Non-pigmented ciliary epithelial cell (primary cell): ENCODE measurements around the gene ZNF70.

Experiments
- DNase-seq: peaks from one replicate; pipeline ENCODE4 v3.0.0-alpha.2; 2010; ENCODE audit warnings: low read depth

Gene ZNF70

DNA sequence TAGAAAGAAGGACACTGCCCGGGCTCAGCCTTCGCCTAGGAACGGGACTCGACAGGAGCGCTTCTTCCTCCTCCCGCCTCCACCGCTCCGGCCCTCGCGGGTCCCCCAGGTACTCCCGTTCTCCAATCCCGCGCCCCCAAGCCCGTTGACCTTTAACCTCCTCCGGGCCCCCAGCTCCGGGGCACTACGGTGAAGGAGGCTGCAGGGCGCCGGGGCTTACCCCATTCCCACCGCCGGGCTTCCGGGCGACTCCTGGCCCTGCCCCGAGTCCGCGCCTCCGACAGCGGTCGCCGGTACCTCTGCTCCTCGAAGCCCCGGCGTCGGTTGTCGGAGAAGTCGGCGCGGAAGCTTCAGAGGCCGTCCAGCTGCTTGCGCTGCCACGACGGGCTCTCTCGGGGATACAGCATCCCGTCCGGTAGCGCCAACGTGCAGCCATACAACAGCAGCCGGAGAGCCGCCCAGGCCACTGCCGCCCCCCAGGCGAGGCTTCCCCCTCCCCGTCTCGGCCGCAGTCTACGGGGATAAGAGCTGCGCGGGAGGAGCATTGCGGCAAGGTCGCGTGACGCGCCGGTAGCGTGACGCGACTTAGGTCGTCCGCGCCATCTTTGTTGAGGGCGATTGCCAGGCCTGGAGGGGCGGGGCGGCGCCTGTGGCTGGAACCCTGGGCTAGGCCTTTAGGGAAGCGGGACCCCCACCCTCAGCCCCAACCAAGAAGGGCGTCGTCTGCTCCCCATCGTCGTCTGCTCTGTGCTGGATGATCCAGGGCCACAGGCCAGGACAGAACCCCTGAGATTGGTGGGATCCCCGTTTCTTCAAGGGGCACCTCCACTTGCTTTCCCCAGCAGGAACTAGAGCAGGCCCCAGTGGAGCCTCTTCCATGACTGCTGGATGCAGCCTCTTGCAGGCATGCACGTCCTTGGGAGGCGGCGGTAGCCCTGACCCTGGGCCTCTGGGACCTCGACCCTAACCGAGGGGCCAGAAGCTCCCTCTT is 33.8 kb downstream of the ZNF70 start:
- peak; percentile 37 for DNase-seq

DNA sequence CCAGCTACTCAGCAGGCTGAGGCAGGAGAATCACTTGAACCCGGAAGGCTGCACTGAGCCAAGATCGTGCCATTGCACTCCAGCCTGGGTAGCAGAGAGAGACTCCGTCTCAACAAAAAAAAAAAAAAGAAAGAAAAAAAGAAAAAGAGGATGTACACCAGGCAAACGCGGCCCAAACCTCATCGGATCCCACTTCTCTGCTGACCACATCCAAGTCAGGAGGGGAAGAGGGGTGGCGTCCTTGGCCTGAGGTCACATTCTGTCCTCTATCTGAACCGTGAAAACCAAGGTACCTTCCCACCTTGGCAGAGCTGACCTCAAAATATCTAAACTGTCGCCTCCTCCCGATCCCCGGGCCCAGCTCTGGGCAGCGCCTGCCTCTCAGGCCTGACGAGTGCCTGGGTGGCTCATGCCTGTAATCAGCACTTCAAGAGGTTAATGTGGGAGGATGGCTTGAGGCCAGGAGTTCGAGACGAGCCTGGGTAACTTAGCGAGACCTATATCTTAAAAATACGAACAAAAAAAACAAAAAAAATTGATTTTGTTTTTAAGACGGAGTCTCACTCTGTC is 35.0 kb downstream of the ZNF70 start:
- no peak for DNase-seq

DNA sequence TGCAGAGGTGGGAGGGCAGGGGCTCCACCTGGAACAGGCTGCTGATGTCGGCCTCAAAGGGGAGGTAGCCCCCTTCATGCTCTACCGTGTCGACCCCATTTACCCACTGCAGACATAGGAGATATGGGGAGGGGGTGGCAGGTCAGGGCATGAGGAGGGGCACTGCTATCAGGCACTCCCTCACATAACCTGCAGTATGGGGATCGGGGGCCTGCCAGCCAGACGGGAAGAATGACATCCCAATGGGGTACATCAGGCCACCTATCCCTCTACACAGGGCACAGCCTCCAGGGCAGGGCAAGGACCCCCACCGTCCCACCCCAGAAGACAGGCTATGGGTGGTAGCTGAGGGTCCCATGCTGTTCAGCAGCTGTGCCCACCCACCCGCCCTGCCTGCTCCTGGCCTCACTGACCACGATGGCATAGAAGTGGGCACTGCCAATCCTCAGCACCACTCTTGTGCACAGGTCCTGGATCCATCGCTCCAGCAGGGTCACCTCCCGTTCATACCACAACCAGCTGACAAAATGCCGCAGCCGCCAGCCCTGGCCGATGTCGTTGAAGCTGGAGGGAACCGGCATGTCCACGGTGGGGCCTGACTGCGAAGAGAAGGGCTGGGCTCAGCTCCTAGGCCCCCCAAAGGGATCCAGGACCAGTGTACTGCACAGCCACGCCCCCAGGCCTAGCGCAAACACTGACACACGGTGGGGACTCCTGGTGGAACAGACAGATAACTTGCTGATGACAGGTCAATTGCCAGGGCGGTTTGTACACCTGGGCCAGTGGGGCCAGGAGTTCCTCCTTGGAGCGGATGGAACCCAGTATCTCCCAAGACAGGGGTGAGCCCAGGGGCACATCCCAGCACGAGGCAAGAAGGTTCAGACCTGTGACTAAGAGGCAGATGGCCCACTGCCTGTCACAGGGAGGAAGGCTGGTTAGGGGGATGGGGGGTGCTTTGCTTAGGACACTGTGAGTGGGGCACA is 36.0 kb downstream of the ZNF70 start:
- DNase-seq, result no peak

DNA sequence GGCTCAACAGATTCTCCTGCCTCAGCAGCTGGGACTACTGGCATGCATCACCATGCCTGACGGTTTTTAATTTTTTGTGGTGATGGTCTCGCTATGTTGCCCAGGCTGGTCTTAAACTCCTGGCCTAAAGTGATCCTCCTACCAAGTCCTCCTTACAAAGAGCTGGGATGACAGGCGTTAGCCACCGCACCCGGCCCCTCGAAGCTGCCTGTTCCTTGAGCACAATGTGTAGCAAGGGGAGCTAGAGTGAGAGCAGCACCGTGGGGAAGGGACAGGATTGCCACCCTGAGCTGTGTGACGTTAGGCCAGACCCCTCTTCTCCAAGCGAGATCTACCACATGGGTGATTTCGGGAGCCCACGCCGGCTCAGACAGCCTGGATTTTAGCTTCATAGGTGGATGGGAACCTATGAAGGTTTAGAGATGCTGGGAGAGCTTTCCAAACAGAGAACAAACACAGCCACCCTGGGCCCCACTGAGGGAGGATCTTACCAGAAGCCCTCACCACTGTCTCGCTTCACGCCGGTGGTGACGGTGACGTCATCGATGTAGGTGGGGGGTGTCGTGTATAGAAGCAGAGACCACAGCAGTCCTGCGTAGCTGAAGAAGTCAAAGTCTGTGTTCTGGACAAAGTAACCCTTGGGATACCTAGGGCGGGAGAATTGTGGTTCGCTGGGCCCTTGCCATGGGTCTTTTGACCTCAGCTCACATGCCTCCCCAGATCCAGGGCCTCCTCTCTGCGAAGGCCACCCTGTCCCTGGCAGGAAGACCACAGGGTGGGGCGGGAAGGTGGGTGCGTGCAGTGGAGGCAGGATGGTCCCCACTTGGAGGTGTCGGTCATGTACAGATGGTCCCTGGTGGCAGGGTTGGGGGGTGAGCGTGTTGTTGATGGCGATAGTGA is 37.0 kb downstream of the ZNF70 start:
- DNase-seq, result no peak

DNA sequence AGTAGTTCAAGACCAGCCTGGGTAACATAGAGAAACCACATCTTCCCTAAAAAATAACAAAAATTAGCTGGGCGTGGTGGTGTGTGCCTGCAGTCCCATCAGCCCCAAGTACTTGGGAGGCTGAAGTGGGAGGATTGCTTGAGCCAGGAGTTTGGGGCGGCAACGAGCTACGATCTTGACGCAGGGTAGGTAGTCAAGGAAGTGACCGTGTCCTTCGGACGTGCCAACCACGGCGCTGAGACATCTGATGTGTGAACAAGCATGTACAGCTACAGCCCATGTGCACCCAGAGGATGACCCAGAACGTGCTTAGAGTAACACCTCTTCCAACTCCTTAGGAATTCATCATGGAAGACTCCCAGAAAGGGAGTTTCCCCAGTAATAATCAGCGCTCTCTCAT is 38.7 kb downstream of the ZNF70 start:
- no peak for DNase-seq

DNA sequence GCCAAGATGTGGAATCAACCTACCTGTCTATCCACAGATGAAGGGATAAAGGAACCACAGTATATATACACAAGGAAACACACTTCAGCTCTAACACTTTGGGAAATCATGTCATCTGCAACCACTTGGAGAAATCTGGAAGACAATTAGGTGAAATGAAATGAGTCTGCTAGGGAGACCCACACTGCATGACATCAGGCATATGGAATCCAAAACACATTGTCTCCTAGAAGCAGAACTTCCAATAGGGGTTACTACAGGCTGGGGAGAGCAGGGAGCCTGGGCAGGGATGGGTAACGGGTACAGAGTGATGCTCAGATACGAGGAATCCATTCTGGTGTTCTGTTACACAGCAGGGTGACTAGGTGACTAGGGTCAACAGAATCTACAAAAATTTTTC is 41.8 kb downstream of the ZNF70 start:
- no peak for DNase-seq

DNA sequence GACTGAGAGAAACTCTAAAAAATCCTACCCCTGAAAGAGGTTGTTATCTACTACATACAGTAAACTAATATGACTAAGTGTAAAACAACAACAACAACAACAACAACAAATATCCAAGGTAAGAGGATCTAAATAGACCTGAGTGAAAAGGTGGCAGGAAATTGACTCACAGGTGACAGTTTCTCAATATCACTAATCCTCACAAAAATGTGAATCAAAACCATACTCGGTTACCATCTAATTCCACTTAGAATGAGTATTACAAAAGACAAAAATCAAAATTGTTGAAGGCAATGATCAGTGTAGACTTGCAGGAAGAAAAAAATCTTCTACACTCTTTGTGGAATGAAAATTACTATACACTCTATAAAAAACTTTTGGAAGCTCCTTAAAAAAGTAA is 42.6 kb downstream of the ZNF70 start:
- DNase-seq, result no peak

DNA sequence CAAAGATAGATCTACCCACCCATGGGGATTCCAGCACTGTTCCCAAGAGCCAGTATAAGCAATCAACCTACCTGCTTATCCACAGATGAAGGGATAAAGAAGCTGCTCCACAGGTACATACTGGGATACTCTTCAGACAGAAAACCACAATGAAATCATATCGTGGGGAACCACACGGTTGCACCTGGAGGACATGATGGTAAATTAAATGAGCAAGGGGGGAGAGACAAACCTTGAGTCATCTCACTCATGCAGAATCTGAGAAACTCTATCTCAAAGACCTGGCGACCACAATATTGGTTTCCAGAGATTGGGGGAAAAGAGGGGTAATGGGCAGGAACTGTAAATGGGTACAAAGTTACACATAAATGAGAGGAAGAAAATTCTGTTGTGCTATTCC is 45.6 kb downstream of the ZNF70 start:
- no peak for DNase-seq

DNA sequence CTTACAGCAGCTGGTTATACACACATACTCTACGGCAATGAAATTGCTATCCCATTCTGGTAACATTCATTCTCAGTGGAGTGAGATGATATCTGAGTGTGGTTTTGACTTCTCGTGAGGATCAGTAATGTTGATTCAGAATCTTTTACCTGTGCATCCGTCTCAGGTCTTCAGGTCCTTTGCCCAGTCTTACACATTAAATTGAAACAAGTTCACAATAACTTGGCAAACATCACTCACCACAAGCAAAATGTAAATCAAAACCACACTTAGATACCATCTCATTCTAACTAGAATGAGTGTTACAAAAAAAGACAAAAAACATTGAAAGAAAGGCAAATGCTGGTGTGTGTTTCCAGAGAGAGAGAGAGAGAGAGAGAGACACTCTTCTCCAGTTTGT is 46.1 kb downstream of the ZNF70 start:
- no peak for DNase-seq

DNA sequence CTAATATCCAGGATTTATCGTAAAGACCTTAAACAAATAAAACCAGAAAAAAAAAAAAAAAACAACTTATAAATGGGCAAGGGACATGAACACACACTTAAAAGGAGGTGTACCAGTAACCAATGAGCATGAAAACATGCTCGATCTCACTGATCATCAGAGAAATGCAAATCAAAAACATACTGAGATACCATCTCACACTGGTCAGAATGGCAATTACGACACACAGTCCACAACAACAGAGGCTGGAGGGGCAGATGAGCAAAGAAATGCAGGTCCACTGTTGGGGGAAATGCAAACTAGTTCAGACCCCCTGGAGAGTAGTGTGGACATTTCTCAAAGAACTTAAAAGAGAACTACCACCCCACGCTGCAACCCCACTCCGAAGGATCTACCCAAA is 46.9 kb downstream of the ZNF70 start:
- no peak for DNase-seq

DNA sequence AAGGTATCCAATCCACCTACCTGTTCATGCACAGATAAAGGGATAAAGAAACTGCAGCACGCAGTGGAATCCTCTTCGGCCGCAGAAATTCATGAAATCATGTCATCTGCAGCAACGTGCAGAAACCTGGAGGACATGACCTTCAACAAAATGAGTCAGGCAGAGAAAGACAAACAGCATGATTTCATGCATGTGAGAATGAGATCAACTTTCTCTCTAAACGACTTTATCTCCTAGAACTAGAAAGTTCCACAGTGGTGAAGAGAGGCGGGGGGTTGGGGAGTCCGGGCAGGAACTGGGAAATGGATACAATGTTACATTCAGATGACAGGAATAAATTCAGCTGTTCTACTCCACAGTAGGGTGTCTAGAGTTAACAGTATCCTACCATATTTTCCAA is 50.2 kb downstream of the ZNF70 start:
- DNase-seq, result peak; percentile 37

DNA sequence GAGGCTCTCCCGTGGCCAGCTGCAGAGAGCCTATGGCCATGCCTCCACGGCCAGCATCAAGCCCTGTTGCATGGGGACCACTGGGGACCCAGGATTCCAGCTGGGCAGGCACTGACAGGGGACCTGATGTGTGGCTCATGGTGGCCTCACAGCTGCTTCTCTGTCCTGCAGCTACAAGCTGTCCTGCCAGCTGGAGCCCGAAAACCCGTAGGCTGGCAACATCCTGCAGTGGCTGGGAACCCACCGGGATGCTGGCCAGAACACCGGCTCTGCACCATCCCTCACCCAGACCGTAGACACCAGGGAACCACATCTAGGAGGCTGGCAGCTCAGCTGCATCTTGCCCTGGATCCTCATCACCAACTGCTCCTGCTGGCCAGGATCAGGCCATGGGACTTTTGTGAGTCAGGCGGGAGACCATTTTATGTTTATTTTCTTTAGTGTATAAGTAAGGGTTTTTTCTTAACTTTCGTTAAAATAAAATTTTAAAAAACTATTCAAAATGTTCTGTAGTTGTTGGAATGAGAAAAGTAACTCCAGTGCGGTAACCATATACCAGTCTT is 52.2 kb downstream of the ZNF70 start:
- DNase-seq, result no peak

DNA sequence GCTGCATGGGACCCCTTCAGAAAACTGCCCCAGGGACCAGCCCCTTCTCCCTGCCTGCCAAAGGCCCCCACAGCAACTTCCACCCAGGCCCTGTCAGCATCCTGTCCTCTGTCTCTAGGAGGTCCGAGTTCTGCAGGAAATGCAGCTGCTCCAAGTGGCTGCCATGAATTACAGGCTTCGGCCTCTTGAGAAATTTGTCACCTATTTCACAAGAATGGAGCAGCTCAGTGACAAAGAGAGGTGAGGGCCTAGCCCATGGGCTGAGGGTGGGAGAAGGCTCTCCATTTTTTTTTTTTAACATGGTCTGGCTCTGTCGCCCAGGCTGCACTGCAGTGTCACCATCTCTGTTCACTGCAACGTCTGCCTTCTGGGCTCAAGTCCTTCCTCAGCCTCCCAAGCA is 52.8 kb downstream of the ZNF70 start:
- DNase-seq, result no peak

DNA sequence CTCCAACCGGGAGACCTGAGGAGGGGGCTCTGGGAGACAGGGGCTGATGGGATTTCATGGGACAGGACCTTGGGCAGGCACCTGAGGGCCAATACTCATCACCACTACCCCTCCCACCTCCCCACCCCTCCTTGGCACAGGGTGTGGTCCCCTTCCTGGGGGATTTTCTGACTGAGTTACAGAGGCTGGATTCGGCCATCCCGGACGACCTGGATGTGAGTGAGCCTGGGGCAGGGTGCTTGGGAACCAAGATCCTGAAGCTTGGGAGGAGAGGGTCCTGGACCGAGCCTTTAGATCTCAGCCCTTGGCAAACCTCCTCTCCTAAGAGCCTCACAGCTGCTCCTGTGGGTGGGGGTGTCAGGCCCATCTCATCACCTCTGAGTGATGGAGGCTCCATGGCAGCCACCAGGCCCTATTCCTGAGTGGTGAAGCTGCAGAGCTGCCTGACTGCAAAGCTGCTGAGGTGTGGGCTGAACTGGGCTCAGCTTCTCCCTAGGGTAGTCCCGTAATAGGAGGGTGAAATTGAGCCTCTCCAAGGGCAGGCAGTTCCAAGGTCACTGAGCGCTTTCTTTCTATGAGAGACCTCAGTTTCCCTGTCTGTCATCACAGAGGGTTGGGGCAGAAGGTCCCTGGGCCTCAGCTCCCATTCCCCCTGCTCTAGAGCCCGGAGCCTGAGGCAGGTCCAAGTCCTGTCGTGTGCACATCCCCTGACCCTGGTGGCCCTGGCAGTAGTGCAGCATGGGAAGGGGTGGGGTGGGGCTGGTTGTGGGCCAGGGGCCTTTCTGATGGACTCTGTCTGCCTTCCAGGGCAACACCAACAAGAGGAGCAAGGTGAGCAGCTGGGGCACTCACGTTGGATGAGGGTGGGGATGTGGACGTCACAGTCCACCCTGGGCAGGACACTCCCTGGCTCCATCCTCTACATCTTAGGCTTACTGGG is 53.6 kb downstream of the ZNF70 start:
- no peak for DNase-seq

DNA sequence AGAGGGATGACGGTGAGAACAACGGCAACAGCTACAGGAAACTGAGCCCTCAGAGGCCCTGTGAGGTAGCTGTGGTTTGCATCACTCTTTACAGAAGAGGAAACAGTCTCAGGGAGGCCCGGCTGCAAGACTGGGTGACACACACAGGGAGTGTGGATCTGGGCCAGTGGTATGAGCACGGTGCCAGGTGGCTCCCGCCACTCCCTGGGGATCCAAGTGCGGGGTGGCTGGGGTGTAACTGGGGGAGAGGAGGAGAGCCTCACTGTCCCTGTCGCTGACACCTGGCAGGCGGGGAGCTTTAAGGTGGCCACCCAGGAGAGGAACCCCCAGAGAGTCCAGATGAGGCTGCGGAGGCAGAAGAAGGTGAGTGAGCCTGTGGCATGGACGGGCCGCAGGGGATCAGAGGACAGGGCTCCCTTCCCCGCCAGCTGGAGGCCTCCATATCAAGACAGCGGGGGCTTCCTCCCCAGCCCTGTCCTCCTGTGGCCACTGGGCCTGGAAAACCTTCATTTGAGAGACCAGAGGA is 54.5 kb downstream of the ZNF70 start:
- DNase-seq, result no peak

DNA sequence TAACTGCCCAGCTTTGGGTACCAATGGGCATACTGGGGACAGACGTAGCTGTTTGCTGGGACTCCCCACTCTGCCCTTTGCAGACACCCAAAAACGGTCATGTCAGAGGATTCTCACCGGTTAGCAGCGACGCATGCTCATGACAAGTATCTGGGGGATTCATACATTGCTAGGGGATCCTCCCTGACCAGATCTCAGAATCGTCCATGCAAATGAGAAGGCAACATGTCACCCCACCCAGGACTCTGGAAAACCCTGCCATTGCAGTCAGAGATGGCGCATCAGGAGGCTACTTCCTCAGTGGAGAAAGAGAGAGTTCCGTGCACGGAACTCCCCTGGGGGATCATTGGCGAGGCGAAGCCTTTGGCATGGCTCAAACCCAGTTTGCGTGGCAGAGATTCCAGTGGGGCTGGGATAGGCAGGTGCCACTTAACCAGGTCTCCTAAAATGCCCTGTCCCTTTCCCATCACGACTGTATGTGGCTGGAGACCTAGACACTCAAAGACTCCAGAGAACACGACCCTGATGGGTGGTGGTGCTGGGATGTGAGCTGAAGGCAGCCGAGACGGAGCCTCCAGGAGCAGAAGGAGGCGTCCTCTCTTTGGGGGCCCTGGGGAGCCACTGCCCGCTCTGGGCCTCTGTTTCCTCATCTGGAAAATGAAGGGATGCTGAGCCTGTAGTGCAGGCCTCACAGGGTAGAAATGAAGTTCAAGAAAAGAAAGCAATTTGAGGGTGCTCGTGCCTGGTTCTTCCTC is 55.2 kb downstream of the ZNF70 start:
- no peak for DNase-seq

DNA sequence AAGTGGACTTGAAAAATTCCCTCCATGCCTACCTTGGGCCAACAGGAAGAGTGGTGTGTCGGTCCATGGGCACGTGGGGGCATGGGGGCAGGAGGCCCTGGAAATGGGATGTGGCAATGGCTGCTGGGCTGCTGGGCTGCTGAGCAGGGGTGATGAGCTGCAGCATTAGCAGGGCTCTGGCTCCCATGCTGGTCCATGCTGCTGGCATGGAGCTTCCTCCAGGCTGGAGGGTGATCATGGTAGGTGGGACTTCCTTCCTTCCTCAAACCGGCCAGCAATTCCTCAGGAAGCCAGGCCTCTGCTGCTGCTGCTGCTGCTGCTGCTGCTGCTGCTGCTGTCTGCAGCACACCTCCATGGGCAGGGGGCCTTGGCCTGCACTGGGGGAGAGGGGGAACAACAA is 55.8 kb downstream of the ZNF70 start:
- DNase-seq, result no peak

DNA sequence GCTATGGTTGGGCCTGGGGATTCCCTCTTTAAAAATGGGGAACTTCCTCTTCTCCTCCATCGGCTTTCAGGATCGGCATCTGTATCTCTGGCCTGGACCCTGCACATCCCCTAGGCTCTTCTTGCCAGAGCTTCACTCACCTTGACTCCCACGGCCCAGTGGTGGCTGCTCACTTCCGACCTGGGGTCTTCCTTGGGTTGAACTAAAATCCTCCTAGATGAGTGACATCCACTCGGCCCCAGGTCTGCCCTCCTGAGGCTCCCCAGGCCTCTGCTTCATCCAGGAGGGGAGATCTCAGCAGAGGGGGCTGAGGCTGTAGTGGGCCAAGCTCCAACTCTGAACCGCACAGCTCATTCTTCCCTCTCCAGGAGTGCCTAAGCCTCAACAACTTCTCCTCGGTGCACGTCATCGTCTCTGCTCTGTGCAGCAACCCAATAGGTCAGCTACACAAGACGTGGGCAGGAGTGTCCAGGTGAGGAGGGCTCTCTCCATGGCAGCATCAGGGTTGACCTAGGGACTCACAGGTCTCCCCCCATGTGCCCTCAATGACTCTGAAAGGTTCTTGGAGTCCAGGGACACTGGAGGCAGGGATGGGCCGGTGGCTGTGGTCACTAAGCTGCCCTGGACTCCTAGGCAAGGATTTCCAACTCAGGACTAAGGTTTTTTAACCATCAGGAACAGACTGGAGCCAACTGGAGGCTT is 56.8 kb downstream of the ZNF70 start:
- DNase-seq, result no peak
